Measurements from ENCODE around the gene ANGPTL5. TPM values are rescaled to one million over a fixed set of nuclear protein-coding genes. Genes with fewer than 3 reads are reported as not detected.

ANGPTL5 gene
- total and polyA plus RNA-seq, 4 donors = not detected

GRCh38 chr11:101894505-101894904, 21.8 kb downstream of the ANGPTL5 start:
- Histone ChIP-seq H3K9ac (ENCODE audit: low read depth in 1 of 2, low read length in 2 of 2) (no peak overlapping the region), H3K4me1 (ENCODE audit: control insufficient read depth in 4 of 4, insufficient read depth in 4 of 4, low read length in 3 of 4) (no peaks in the 10 kb centered on the region), H3K27me3 (ENCODE audit: control insufficient read depth in 4 of 4, insufficient read depth in 4 of 4, low read length in 3 of 4) (no peaks in the 10 kb centered on the region), H3K4me3 (ENCODE audit: low read depth in 1 of 3, low read length in 3 of 3) (no peak overlapping the region), H3K27ac (ENCODE audit: low read depth in 1 of 2, low read length in 2 of 2) (no peak overlapping the region), H3K36me3 (ENCODE audit: control insufficient read depth in 4 of 4, insufficient read depth in 3 of 4, low read depth in 1 of 4, low read length in 3 of 4) (no peaks in the 10 kb centered on the region), H3K9me3 (ENCODE audit: control insufficient read depth in 4 of 4, low read length in 3 of 4) (no peaks in the 10 kb centered on the region)
- DNase-seq (ENCODE audit: low spot score) = no peak
- TF ChIP-seq, protein P1, sequence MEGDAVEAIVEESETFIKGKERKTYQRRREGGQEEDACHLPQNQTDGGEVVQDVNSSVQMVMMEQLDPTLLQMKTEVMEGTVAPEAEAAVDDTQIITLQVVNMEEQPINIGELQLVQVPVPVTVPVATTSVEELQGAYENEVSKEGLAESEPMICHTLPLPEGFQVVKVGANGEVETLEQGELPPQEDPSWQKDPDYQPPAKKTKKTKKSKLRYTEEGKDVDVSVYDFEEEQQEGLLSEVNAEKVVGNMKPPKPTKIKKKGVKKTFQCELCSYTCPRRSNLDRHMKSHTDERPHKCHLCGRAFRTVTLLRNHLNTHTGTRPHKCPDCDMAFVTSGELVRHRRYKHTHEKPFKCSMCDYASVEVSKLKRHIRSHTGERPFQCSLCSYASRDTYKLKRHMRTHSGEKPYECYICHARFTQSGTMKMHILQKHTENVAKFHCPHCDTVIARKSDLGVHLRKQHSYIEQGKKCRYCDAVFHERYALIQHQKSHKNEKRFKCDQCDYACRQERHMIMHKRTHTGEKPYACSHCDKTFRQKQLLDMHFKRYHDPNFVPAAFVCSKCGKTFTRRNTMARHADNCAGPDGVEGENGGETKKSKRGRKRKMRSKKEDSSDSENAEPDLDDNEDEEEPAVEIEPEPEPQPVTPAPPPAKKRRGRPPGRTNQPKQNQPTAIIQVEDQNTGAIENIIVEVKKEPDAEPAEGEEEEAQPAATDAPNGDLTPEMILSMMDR (IDR thresholded peaks at IDR 0.05; ENCODE audit: low read depth, low read length, missing input control) = no peak
- TF ChIP-seq ATF3 (IDR thresholded peaks at IDR 0.05) (no peak), SP1 (IDR thresholded peaks at IDR 0.05) (no peak), ZBTB33 (IDR thresholded peaks at IDR 0.05) (no peak)
- WGBS = 72% methylated on average over 1 of the region's 1 CpG

- WGBS = 86% methylated on average over 4 of the region's 4 CpGs
- TF ChIP-seq ZBTB33 (IDR thresholded peaks at IDR 0.05) (no peak), EGR1 (IDR thresholded peaks at IDR 0.05; ENCODE audit: low read depth in 2 of 2) (no peak), ATF3 (IDR thresholded peaks at IDR 0.05) (no peak)
- TF ChIP-seq, protein P2, sequence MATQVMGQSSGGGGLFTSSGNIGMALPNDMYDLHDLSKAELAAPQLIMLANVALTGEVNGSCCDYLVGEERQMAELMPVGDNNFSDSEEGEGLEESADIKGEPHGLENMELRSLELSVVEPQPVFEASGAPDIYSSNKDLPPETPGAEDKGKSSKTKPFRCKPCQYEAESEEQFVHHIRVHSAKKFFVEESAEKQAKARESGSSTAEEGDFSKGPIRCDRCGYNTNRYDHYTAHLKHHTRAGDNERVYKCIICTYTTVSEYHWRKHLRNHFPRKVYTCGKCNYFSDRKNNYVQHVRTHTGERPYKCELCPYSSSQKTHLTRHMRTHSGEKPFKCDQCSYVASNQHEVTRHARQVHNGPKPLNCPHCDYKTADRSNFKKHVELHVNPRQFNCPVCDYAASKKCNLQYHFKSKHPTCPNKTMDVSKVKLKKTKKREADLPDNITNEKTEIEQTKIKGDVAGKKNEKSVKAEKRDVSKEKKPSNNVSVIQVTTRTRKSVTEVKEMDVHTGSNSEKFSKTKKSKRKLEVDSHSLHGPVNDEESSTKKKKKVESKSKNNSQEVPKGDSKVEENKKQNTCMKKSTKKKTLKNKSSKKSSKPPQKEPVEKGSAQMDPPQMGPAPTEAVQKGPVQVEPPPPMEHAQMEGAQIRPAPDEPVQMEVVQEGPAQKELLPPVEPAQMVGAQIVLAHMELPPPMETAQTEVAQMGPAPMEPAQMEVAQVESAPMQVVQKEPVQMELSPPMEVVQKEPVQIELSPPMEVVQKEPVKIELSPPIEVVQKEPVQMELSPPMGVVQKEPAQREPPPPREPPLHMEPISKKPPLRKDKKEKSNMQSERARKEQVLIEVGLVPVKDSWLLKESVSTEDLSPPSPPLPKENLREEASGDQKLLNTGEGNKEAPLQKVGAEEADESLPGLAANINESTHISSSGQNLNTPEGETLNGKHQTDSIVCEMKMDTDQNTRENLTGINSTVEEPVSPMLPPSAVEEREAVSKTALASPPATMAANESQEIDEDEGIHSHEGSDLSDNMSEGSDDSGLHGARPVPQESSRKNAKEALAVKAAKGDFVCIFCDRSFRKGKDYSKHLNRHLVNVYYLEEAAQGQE (IDR thresholded peaks at IDR 0.05) = no peak
- no peak for DNase-seq (ENCODE audit: low spot score)
These were observed 26.6 kb downstream of the ANGPTL5 start for GRCh38 chr11:101889767-101890166.

More at GRCh38 chr11:101889767-101890166, 26.6 kb downstream of the ANGPTL5 start:
- Histone ChIP-seq H3K36me3 (ENCODE audit: control insufficient read depth in 4 of 4, insufficient read depth in 3 of 4, low read depth in 1 of 4, low read length in 3 of 4) (no peaks in the 10 kb centered on the region), H3K27me3 (ENCODE audit: control insufficient read depth in 4 of 4, insufficient read depth in 4 of 4, low read length in 3 of 4) (no peaks in the 10 kb centered on the region), H3K4me1 (ENCODE audit: control insufficient read depth in 4 of 4, insufficient read depth in 4 of 4, low read length in 3 of 4) (no peaks in the 10 kb centered on the region), H3K9ac (ENCODE audit: low read depth in 1 of 2, low read length in 2 of 2) (no peak overlapping the region), H3K27ac (ENCODE audit: low read depth in 1 of 2, low read length in 2 of 2) (no peak overlapping the region), H3K4me3 (ENCODE audit: low read depth in 1 of 3, low read length in 3 of 3) (no peak overlapping the region), H3K9me3 (ENCODE audit: control insufficient read depth in 4 of 4, low read length in 3 of 4) (no peaks in the 10 kb centered on the region)
